Gastrocnemius medialis (tissue), 4 donors: Measurements from ENCODE around the gene CCR5. TPM values are rescaled to one million over a fixed set of nuclear protein-coding genes. Genes with fewer than 3 reads are reported as not detected.

Experiments used
- ATAC-seq, 2 donors: fragments of 150-250 bp; one replicate each; pipeline ENCODE4 v1.9.1; 2016
- DNase-seq, 2 donors: peaks; one replicate each; pipeline ENCODE4 v3.0.0-alpha.2; 2019
- H3K27ac ChIP-seq, 4 donors: fragments of 200-600 bp; sonication (generic); 1 replicate in 1 of 4; 2 replicates in 3 of 4; pipeline ENCODE4 v1.5.1; 2016 to 2018; ENCODE audit warnings: mild to moderate bottlenecking in 2 of 4, moderate library complexity in 1 of 4
- H3K27me3 ChIP-seq, 3 donors: fragments of 200-600 bp; sonication (generic) in 2 of 3; 1 replicate in 1 of 3; 2 replicates in 2 of 3; pipeline versions ENCODE4 v1.5.1 to v1.6.0; 2016 to 2019; ENCODE audit warnings: mild to moderate bottlenecking in 1 of 3, moderate library complexity in 1 of 3
- H3K36me3 ChIP-seq, 2 donors: fragments of 200-600 bp; sonication (generic) in 1 of 2; one replicate each; pipeline ENCODE4 v1.5.1; 2017 to 2018
- H3K4me1 ChIP-seq, 2 donors: fragments of 200-600 bp; sonication (generic) in 1 of 2; one replicate each; pipeline ENCODE4 v1.5.1; 2016 to 2017; ENCODE audit warnings: mild to moderate bottlenecking in 2 of 2
- H3K4me3 ChIP-seq, 4 donors: fragments of 200-600 bp; sonication (generic) in 3 of 4; 1 replicate in 1 of 4; 2 replicates in 3 of 4; pipeline ENCODE4 v1.5.1; 2016 to 2019; ENCODE audit warnings: mild to moderate bottlenecking in 2 of 4
- H3K9me3 ChIP-seq, 3 donors: fragments of 200-600 bp; sonication (generic) in 2 of 3; 1 replicate in 1 of 3; 2 replicates in 2 of 3; pipeline ENCODE4 v1.5.1; 2016 to 2019
- POLR2A ChIP-seq, 2 donors: fragments of 450-650 bp; IDR thresholded peaks; one replicate each; pipeline ENCODE4 v1.6.1; 2017; ENCODE audit warnings: antibody characterized with exemption in 2 of 2, mild to moderate bottlenecking in 2 of 2, moderate library complexity in 2 of 2
- in situ Hi-C, 4 donors: fragments of 200-750 bp; cut with MboI; loops; one replicate each; pipeline versions ENCODE4 v1.15.0 to v1.8.0; 2017; ENCODE audit warnings: low sequenced_read_pairs in 4 of 4
- intact Hi-C: fragments of 100-400 bp; cut with DNase I; formaldehyde crosslinking; loops from one replicate; pipeline ENCODE4 v1.15.1; 2023; ENCODE audit warnings: low total_unique reads
- total RNA-seq, 4 donors: library from RNA; depleted of rRNA; stranded (reverse); fragments of >200 nt; gene quantifications; one replicate each; pipeline versions ENCODE4 v1.1.0 to v1.2.3, GENCODE V29; 2016
- TF ChIP-seq, protein P1 (sequence below), 5 experiments: fragments of 450-650 bp in 3 of 5; fragments of 200-600 bp in 2 of 5; sonication (generic) in 2 of 5; IDR thresholded peaks in 4 of 5; conservative IDR thresholded peaks in 1 of 5; 1 replicate in 4 of 5; 2 replicates in 1 of 5; pipeline ENCODE4 v1.5.1; 2016 to 2019; ENCODE audit warnings: antibody characterized with exemption in 5 of 5, mild to moderate bottlenecking in 3 of 5, moderate library complexity in 3 of 5

CCR5 gene
- total RNA-seq, 4 donors from 2014 or later, result 0.07 to 0.20 (median 0.10) TPM; not detected in 1

DNA sequence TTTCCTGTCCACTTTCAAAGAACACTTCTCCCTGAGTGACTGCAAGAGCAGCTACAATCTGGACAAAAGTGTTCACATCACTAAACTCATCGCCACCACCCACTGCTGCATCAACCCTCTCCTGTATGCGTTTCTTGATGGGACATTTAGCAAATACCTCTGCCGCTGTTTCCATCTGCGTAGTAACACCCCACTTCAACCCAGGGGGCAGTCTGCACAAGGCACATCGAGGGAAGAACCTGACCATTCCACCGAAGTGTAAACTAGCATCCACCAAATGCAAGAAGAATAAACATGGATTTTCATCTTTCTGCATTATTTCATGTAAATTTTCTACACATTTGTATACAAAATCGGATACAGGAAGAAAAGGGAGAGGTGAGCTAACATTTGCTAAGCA lies 38.1 kb downstream of the CCR5 start:
- intact Hi-C loops, result loop anchor here (2.0 kb wide), 1 partner anchor 28 kb away; no protein-coding TSS in a partner anchor
- Histone ChIP-seq H3K36me3 (no peaks in the 10 kb centered on the region), H3K27ac (peak overlapping the region; percentile 77 to 86 (median 78)), H3K4me1 (peaks cover 22 to 32% of the 10 kb centered on the region in 2 donors), H3K9me3 (no peaks in the 10 kb centered on the region), H3K4me3 (no peak overlapping the region), H3K27me3 (no peaks in the 10 kb centered on the region)
- no peak for ATAC-seq
- DNase-seq, result no peak
- in situ Hi-C loops, result no loop called here
- no peak for TF ChIP-seq POLR2A (IDR thresholded peaks at IDR 0.05)
- TF ChIP-seq, protein P1, sequence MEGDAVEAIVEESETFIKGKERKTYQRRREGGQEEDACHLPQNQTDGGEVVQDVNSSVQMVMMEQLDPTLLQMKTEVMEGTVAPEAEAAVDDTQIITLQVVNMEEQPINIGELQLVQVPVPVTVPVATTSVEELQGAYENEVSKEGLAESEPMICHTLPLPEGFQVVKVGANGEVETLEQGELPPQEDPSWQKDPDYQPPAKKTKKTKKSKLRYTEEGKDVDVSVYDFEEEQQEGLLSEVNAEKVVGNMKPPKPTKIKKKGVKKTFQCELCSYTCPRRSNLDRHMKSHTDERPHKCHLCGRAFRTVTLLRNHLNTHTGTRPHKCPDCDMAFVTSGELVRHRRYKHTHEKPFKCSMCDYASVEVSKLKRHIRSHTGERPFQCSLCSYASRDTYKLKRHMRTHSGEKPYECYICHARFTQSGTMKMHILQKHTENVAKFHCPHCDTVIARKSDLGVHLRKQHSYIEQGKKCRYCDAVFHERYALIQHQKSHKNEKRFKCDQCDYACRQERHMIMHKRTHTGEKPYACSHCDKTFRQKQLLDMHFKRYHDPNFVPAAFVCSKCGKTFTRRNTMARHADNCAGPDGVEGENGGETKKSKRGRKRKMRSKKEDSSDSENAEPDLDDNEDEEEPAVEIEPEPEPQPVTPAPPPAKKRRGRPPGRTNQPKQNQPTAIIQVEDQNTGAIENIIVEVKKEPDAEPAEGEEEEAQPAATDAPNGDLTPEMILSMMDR (IDR thresholded peaks at IDR 0.05 in 4 of 5, conservative IDR thresholded peaks at IDR 0.05 in 1 of 5), result no peak

- no peak for ATAC-seq
- no peaks in the 10 kb centered on the region for H3K9me3 ChIP-seq
- H3K27me3 ChIP-seq, result no peaks in the 10 kb centered on the region
- DNase-seq, result no peak
- no peak overlapping the region for H3K4me3 ChIP-seq
- H3K4me1 ChIP-seq, result peaks cover 22 to 32% of the 10 kb centered on the region in 2 donors
- intact Hi-C loops, result loop anchor here (2.0 kb wide), 1 partner anchor 29 kb away; no protein-coding TSS in a partner anchor
- TF ChIP-seq, protein P1 (IDR thresholded peaks at IDR 0.05 in 4 of 5, conservative IDR thresholded peaks at IDR 0.05 in 1 of 5), result no peak
- no peak for TF ChIP-seq POLR2A (IDR thresholded peaks at IDR 0.05)
- in situ Hi-C loops, result no loop called here
- no peaks in the 10 kb centered on the region for H3K36me3 ChIP-seq
- H3K27ac ChIP-seq, result peak overlapping the region in 1 of 4 donors; percentile 25
These were observed 39.2 kb downstream of the CCR5 start for GRCh38 chr3:46409739-46410489.

GRCh38 chr3:46410669-46411068 lies 39.9 kb downstream of the CCR5 start:
- Histone ChIP-seq H3K27ac (no peak overlapping the region), H3K36me3 (no peaks in the 10 kb centered on the region), H3K27me3 (no peaks in the 10 kb centered on the region), H3K9me3 (no peaks in the 10 kb centered on the region), H3K4me1 (peaks cover 22 to 35% of the 10 kb centered on the region in 2 donors), H3K4me3 (no peak overlapping the region)
- in situ Hi-C loops, result no loop called here
- intact Hi-C loops, result no loop called here
- ATAC-seq (no peak), DNase-seq (no peak)
- TF ChIP-seq, protein P1 (IDR thresholded peaks at IDR 0.05 in 4 of 5, conservative IDR thresholded peaks at IDR 0.05 in 1 of 5), result no peak

DNA sequence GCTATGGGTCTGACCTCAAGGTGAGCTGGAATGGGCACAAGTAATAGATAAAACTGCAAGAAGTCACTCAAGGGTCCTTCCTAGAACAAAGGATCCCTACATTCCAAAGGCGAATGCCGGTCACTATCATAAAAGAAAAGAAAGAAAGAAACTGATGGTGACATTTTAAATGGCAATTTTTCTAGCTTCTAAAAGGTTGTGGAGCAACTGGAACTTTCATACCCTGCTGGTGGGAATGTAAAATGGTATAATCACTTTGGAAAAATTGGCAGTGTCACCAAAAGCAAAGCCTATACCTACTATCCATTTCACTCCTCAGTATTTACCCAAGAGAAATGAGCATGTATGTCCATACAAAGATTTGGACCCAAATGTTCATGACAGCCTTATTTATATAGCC lies 40.5 kb downstream of the CCR5 start:
- intact Hi-C loops, result no loop called here
- no peak for TF ChIP-seq POLR2A (IDR thresholded peaks at IDR 0.05)
- TF ChIP-seq, protein P1 (IDR thresholded peaks at IDR 0.05 in 4 of 5, conservative IDR thresholded peaks at IDR 0.05 in 1 of 5), result no peak

More for the DNA sequence above, 40.5 kb downstream of the CCR5 start:
- ATAC-seq, result no peak
- Histone ChIP-seq H3K4me3 (no peak overlapping the region), H3K9me3 (no peaks in the 10 kb centered on the region), H3K27ac (no peak overlapping the region), H3K36me3 (no peaks in the 10 kb centered on the region), H3K27me3 (no peaks in the 10 kb centered on the region), H3K4me1 (peaks cover 22 to 34% of the 10 kb centered on the region in 2 donors)
- in situ Hi-C loops, result no loop called here
- no peak for DNase-seq
